Glutamatergic neuron (in vitro differentiated cells): ENCODE results near the gene MS4A15. TPM values are rescaled to one million over a fixed set of nuclear protein-coding genes. Genes with fewer than 3 reads are reported as not detected.

Source experiments
- DNase-seq: peaks from one replicate; pipeline ENCODE4 v3.0.0; 2022
- H3K27ac Mint-ChIP-seq: one replicate; pipeline ENCODE4 v1.8.0; 2020; ENCODE audit warnings: mild to moderate bottlenecking, mixed read lengths, inconsistent platforms; ENCODE audit not compliant: unreplicated experiment
- H3K27me3 Mint-ChIP-seq: one replicate; pipeline ENCODE4 v1.8.0; 2020; ENCODE audit warnings: mild to moderate bottlenecking, moderate library complexity, mixed read lengths, inconsistent platforms; ENCODE audit not compliant: unreplicated experiment
- H3K36me3 Mint-ChIP-seq: one replicate; pipeline ENCODE4 v1.8.0; 2020; ENCODE audit warnings: mild to moderate bottlenecking, mixed read lengths, inconsistent platforms; ENCODE audit not compliant: unreplicated experiment
- H3K4me1 Mint-ChIP-seq: one replicate; pipeline ENCODE4 v1.8.0; 2020; ENCODE audit warnings: mild to moderate bottlenecking, low read depth, mixed read lengths, inconsistent platforms; ENCODE audit not compliant: unreplicated experiment
- H3K4me3 Mint-ChIP-seq: one replicate; pipeline ENCODE4 v1.8.0; 2020; ENCODE audit warnings: mild to moderate bottlenecking, mixed read lengths, inconsistent platforms; ENCODE audit not compliant: unreplicated experiment
- H3K9me3 Mint-ChIP-seq: one replicate; pipeline ENCODE4 v1.8.0; 2020; ENCODE audit warnings: mild to moderate bottlenecking, moderate library complexity, mixed read lengths, inconsistent platforms; ENCODE audit not compliant: unreplicated experiment
- CTCF ChIP-seq: fragments of 200-600 bp; sonication (generic); IDR thresholded peaks from one replicate; pipeline ENCODE4 v1.5.0; 2021; ENCODE audit not compliant: partially characterized antibody, unreplicated experiment
- total RNA-seq: library from RNA; stranded (reverse); fragmentation: NEBNext Ultra II Directional; extraction: Animal tissue kit (Norgen Biotek cat#: 25700); gene quantifications from one replicate; pipeline ENCODE4 v1.2.1, GENCODE V29; 2021; ENCODE audit not compliant: unreplicated experiment

The MS4A15 gene
- total RNA-seq, 1 donor from 2014 or later: not detected

- Mint-ChIP-seq H3K9me3 (peaks cover 7% of the 10 kb centered on the region), H3K4me1 (no peaks in the 10 kb centered on the region), H3K36me3 (peaks cover 5% of the 10 kb centered on the region), H3K4me3 (no peak overlapping the region), H3K27ac (no peak overlapping the region), H3K27me3 (peaks cover 2% of the 10 kb centered on the region)
- no peak for TF ChIP-seq CTCF
- DNase-seq: no peak
Measured at GRCh38 chr11:60741421-60741820, 15.2 kb upstream of the MS4A15 start.

GRCh38 chr11:60743058-60743457 is 13.6 kb upstream of the MS4A15 start:
- no peaks in the 10 kb centered on the region for H3K4me1 Mint-ChIP-seq
- H3K27me3 Mint-ChIP-seq: peaks cover 2% of the 10 kb centered on the region
- peaks cover 10% of the 10 kb centered on the region for H3K9me3 Mint-ChIP-seq
- no peak for TF ChIP-seq CTCF
- H3K4me3 Mint-ChIP-seq: no peak overlapping the region
- no peak overlapping the region for H3K27ac Mint-ChIP-seq
- DNase-seq: no peak
- H3K36me3 Mint-ChIP-seq: peaks cover 5% of the 10 kb centered on the region

- no peak for DNase-seq
- Mint-ChIP-seq H3K36me3 (peaks cover 5% of the 10 kb centered on the region), H3K27me3 (peaks cover 2% of the 10 kb centered on the region), H3K4me3 (no peak overlapping the region), H3K4me1 (no peaks in the 10 kb centered on the region), H3K9me3 (peaks cover 10% of the 10 kb centered on the region), H3K27ac (no peak overlapping the region)
- TF ChIP-seq CTCF: no peak
Measured at GRCh38 chr11:60744114-60744513, 12.6 kb upstream of the MS4A15 start.

- Mint-ChIP-seq H3K4me1 (no peaks in the 10 kb centered on the region), H3K36me3 (peaks cover 5% of the 10 kb centered on the region), H3K27ac (no peak overlapping the region), H3K9me3 (peaks cover 12% of the 10 kb centered on the region), H3K4me3 (no peak overlapping the region), H3K27me3 (peaks cover 4% of the 10 kb centered on the region)
- no peak for TF ChIP-seq CTCF
- DNase-seq: no peak
Measured at GRCh38 chr11:60747359-60747873, 9.3 kb upstream of the MS4A15 start.

- no peak for DNase-seq
- no peak for TF ChIP-seq CTCF
- Mint-ChIP-seq H3K27ac (no peak overlapping the region), H3K36me3 (peaks cover 5% of the 10 kb centered on the region), H3K27me3 (peaks cover 7% of the 10 kb centered on the region), H3K4me3 (no peak overlapping the region), H3K9me3 (peaks cover 12% of the 10 kb centered on the region), H3K4me1 (no peaks in the 10 kb centered on the region)
Measured at GRCh38 chr11:60748225-60748624, 8.4 kb upstream of the MS4A15 start.
